Measurements from ENCODE around the gene CD63. TPM values are rescaled to one million over a fixed set of nuclear protein-coding genes. Genes with fewer than 3 reads are reported as not detected.

Gene CD63
- total and polyA plus RNA-seq, 2 donors (not counting 1 experiment from before 2014, with no cell fraction given), result 2,890 to 3,424 TPM

DNA sequence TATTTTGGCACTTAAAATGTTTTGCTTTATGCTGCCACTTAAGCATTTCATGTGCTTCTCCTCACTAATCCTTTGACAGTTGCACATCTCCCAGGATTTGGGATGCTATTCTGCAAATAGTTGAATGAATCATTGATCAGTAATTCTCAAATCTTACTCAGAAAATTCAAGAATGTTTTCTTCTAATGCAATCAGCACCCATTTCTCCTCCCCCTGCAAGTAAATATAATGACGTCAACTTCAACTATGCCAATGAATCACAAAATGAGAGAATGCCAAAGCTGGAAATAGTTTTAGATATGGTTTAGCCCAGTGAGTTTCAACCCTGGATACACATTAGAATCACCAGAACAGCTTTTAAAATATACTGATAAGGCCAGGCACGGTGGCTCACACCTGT lies 15.1 kb downstream of the CD63 start:
- H2AFZ ChIP-seq (ENCODE audit: low read length), result no peak overlapping the region
- H3K4me3 ChIP-seq (replicated peaks in 1 of 4; ENCODE audit: control extremely low read depth in 1 of 4, insufficient read depth in 1 of 4, low read depth in 3 of 4, low read length in 4 of 4), result no peak overlapping the region
- H3K27ac ChIP-seq (ENCODE audit: insufficient read depth, low read length), result peak overlapping the region; percentile 55
- no peaks in the 10 kb centered on the region for H3K9me3 ChIP-seq (ENCODE audit: control insufficient read depth, insufficient read depth, low read depth, low read length)
- no peak overlapping the region for H3K9ac ChIP-seq (ENCODE audit: insufficient read depth, low read length)
- H3K4me1 ChIP-seq (ENCODE audit: control insufficient read depth, extremely low read depth, insufficient read depth, low read length), result peaks cover 54% of the 10 kb centered on the region
- no peaks in the 10 kb centered on the region for H4K20me1 ChIP-seq (ENCODE audit: control insufficient read depth, extremely low read depth, insufficient read depth, low read length)
- peak overlapping the region; percentile 46 for H3K4me2 ChIP-seq (ENCODE audit: extremely low read depth, insufficient read depth, low read length)
- peaks cover 4% of the 10 kb centered on the region for H3K79me2 ChIP-seq (ENCODE audit: control insufficient read depth, insufficient read depth, low read length)
- peak; percentile 83 to 90 for DNase-seq (ENCODE audit: low read depth in 2 of 2)
- no peak for TF ChIP-seq EZH2 (IDR thresholded peaks at IDR 0.05; ENCODE audit: low read length, missing control alignments)
- TF ChIP-seq, protein P1, sequence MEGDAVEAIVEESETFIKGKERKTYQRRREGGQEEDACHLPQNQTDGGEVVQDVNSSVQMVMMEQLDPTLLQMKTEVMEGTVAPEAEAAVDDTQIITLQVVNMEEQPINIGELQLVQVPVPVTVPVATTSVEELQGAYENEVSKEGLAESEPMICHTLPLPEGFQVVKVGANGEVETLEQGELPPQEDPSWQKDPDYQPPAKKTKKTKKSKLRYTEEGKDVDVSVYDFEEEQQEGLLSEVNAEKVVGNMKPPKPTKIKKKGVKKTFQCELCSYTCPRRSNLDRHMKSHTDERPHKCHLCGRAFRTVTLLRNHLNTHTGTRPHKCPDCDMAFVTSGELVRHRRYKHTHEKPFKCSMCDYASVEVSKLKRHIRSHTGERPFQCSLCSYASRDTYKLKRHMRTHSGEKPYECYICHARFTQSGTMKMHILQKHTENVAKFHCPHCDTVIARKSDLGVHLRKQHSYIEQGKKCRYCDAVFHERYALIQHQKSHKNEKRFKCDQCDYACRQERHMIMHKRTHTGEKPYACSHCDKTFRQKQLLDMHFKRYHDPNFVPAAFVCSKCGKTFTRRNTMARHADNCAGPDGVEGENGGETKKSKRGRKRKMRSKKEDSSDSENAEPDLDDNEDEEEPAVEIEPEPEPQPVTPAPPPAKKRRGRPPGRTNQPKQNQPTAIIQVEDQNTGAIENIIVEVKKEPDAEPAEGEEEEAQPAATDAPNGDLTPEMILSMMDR (conservative IDR thresholded peaks at IDR 0.05 in 1 of 2, IDR thresholded peaks at IDR 0.05 in 1 of 2; ENCODE audit: low read depth in 1 of 2, low read length in 2 of 2), result no peak
- no peaks in the 10 kb centered on the region for H3K36me3 ChIP-seq (ENCODE audit: control insufficient read depth, insufficient read depth, low read length)
- H3K27me3 ChIP-seq (ENCODE audit: control insufficient read depth, insufficient read depth, low read length), result no peaks in the 10 kb centered on the region

DNA sequence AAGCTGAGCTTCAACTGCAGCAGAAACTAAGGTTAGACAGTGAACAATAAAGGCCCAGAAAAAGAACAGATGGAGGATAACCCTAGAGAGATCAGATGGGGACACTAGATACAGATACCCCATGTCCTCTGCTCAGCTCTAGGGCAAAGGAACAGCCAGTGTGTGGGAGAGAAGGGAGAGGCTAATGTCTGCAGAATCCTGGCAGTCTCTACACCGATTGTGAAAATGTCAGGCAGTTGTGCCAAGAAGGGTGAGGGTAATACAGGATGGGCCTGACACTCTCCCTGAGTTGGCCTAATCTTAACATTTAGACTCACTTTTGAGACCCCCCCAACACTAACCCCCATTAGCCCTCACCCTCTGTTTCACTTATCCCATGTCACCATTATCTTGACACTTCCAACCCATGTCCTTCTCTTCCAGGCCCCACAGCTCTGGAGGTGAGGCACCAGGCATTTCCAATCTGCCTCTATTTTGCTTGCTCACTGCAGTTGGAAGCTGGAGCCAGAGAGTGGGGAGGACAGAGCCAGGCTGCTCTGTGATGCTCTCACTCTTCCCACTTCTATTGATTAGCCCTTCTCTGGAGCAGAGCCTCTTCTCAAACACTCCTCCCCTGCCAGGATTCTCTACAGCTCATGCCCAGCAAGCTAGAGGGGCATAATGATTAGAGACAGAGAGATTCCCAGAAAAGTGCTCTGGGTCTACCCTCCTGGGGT lies 16.0 kb downstream of the CD63 start:
- Histone ChIP-seq H3K79me2 (ENCODE audit: control insufficient read depth, insufficient read depth, low read length) (no peaks in the 10 kb centered on the region), H3K4me2 (ENCODE audit: extremely low read depth, insufficient read depth, low read length) (peak overlapping the region; percentile 49), H3K4me1 (ENCODE audit: control insufficient read depth, extremely low read depth, insufficient read depth, low read length) (peaks cover 48% of the 10 kb centered on the region), H3K36me3 (ENCODE audit: control insufficient read depth, insufficient read depth, low read length) (no peaks in the 10 kb centered on the region), H3K9me3 (ENCODE audit: control insufficient read depth, insufficient read depth, low read depth, low read length) (no peaks in the 10 kb centered on the region), H3K27me3 (ENCODE audit: control insufficient read depth, insufficient read depth, low read length) (no peaks in the 10 kb centered on the region), H3K9ac (ENCODE audit: insufficient read depth, low read length) (no peak overlapping the region), H3K27ac (ENCODE audit: insufficient read depth, low read length) (peak overlapping the region; percentile 55), H3K4me3 (replicated peaks in 1 of 4; ENCODE audit: control extremely low read depth in 1 of 4, insufficient read depth in 1 of 4, low read depth in 3 of 4, low read length in 4 of 4) (no peak overlapping the region), H4K20me1 (ENCODE audit: control insufficient read depth, extremely low read depth, insufficient read depth, low read length) (no peaks in the 10 kb centered on the region), H2AFZ (ENCODE audit: low read length) (no peak overlapping the region)
- DNase-seq (ENCODE audit: low read depth in 2 of 2), result no peak
- TF ChIP-seq, protein P1 (conservative IDR thresholded peaks at IDR 0.05 in 1 of 2, IDR thresholded peaks at IDR 0.05 in 1 of 2; ENCODE audit: low read depth in 1 of 2, low read length in 2 of 2), result no peak
- no peak for TF ChIP-seq EZH2 (IDR thresholded peaks at IDR 0.05; ENCODE audit: low read length, missing control alignments)

- TF ChIP-seq, protein P1 (conservative IDR thresholded peaks at IDR 0.05 in 1 of 2, IDR thresholded peaks at IDR 0.05 in 1 of 2; ENCODE audit: low read depth in 1 of 2, low read length in 2 of 2), result no peak
- no peak for TF ChIP-seq EZH2 (IDR thresholded peaks at IDR 0.05; ENCODE audit: low read length, missing control alignments)
- Histone ChIP-seq H3K36me3 (ENCODE audit: control insufficient read depth, insufficient read depth, low read length) (no peaks in the 10 kb centered on the region), H4K20me1 (ENCODE audit: control insufficient read depth, extremely low read depth, insufficient read depth, low read length) (no peaks in the 10 kb centered on the region), H3K27ac (ENCODE audit: insufficient read depth, low read length) (peak overlapping the region; percentile 55), H3K9me3 (ENCODE audit: control insufficient read depth, insufficient read depth, low read depth, low read length) (no peaks in the 10 kb centered on the region), H3K79me2 (ENCODE audit: control insufficient read depth, insufficient read depth, low read length) (peaks cover under 1% of the 10 kb centered on the region), H3K27me3 (ENCODE audit: control insufficient read depth, insufficient read depth, low read length) (no peaks in the 10 kb centered on the region), H3K4me3 (replicated peaks in 1 of 4; ENCODE audit: control extremely low read depth in 1 of 4, insufficient read depth in 1 of 4, low read depth in 3 of 4, low read length in 4 of 4) (no peak overlapping the region), H3K4me1 (ENCODE audit: control insufficient read depth, extremely low read depth, insufficient read depth, low read length) (peaks cover 42% of the 10 kb centered on the region), H3K4me2 (ENCODE audit: extremely low read depth, insufficient read depth, low read length) (no peak overlapping the region), H2AFZ (ENCODE audit: low read length) (peak overlapping the region; percentile 1), H3K9ac (ENCODE audit: insufficient read depth, low read length) (no peak overlapping the region)
- no peak for DNase-seq (ENCODE audit: low read depth in 2 of 2)
These were observed 16.8 kb downstream of the CD63 start for GRCh38 chr12:55711786-55712553.
